Osteocyte (in vitro differentiated cells): Measurements from ENCODE around the gene SATB1. TPM values are rescaled to one million over a fixed set of nuclear protein-coding genes. Genes with fewer than 3 reads are reported as not detected.

Source experiments
- DNase-seq: peaks from one replicate; pipeline ENCODE4 v3.0.0; 2021; ENCODE audit warnings: mixed read lengths; ENCODE audit not compliant: unreplicated experiment; ENCODE audit errors: extremely low spot score
- H3K27ac Mint-ChIP-seq: one replicate; pipeline ENCODE4 v1.8.0; 2021; ENCODE audit warnings: mild to moderate bottlenecking, mixed read lengths; ENCODE audit not compliant: unreplicated experiment
- H3K27me3 Mint-ChIP-seq: one replicate; pipeline ENCODE4 v1.8.0; 2021; ENCODE audit warnings: mixed read lengths; ENCODE audit not compliant: unreplicated experiment
- H3K36me3 Mint-ChIP-seq: one replicate; pipeline ENCODE4 v1.8.0; 2021; ENCODE audit warnings: mixed read lengths; ENCODE audit not compliant: unreplicated experiment
- H3K4me1 Mint-ChIP-seq: one replicate; pipeline ENCODE4 v1.8.0; 2021; ENCODE audit warnings: mixed read lengths; ENCODE audit not compliant: unreplicated experiment
- H3K4me3 Mint-ChIP-seq: one replicate; pipeline ENCODE4 v1.8.0; 2021; ENCODE audit warnings: mild to moderate bottlenecking, moderate library complexity, mixed read lengths; ENCODE audit not compliant: unreplicated experiment
- H3K9me3 Mint-ChIP-seq: one replicate; pipeline ENCODE4 v1.8.0; 2021; ENCODE audit warnings: mixed read lengths; ENCODE audit not compliant: unreplicated experiment
- CTCF ChIP-seq: fragments of 200-600 bp; sonication (generic); IDR thresholded peaks from 2 replicates; pipeline ENCODE4 v1.5.0; 2021; ENCODE audit warnings: antibody characterized with exemption, mild to moderate bottlenecking, moderate library complexity
- total RNA-seq: library from RNA; stranded (reverse); gene quantifications from 2 replicates; pipeline ENCODE4 v1.2.1, GENCODE V29; 2021

SATB1 gene
- total RNA-seq, 1 donor from 2014 or later = 10.6 TPM

- no peaks in the 10 kb centered on the region for H3K9me3 Mint-ChIP-seq
- TF ChIP-seq CTCF = no peak
- DNase-seq = no peak
- H3K4me3 Mint-ChIP-seq = no peak overlapping the region
- H3K27me3 Mint-ChIP-seq = peaks cover 3% of the 10 kb centered on the region
- peaks cover 8% of the 10 kb centered on the region for H3K4me1 Mint-ChIP-seq
- no peak overlapping the region for H3K27ac Mint-ChIP-seq
- H3K36me3 Mint-ChIP-seq = no peaks in the 10 kb centered on the region
Observed at GRCh38 chr3:18370672-18371071, 54.5 kb downstream of the SATB1 start.

- Mint-ChIP-seq H3K36me3 (no peaks in the 10 kb centered on the region), H3K9me3 (no peaks in the 10 kb centered on the region), H3K4me3 (peak overlapping the region; percentile 61), H3K4me1 (peaks cover 8% of the 10 kb centered on the region), H3K27me3 (peaks cover 3% of the 10 kb centered on the region), H3K27ac (no peak overlapping the region)
- TF ChIP-seq CTCF = no peak
- DNase-seq = no peak
Observed at GRCh38 chr3:18369551-18370185, 55.5 kb downstream of the SATB1 start.

GRCh38 chr3:18366258-18366657 is 58.9 kb downstream of the SATB1 start:
- H3K4me1 Mint-ChIP-seq = peaks cover 8% of the 10 kb centered on the region
- H3K4me3 Mint-ChIP-seq = no peak overlapping the region
- no peak for DNase-seq
- H3K36me3 Mint-ChIP-seq = no peaks in the 10 kb centered on the region
- no peak overlapping the region for H3K27ac Mint-ChIP-seq
- H3K9me3 Mint-ChIP-seq = no peaks in the 10 kb centered on the region
- no peak for TF ChIP-seq CTCF
- no peaks in the 10 kb centered on the region for H3K27me3 Mint-ChIP-seq

- Mint-ChIP-seq H3K4me3 (no peak overlapping the region), H3K36me3 (peaks cover 2% of the 10 kb centered on the region), H3K9me3 (no peaks in the 10 kb centered on the region), H3K27ac (no peak overlapping the region), H3K4me1 (no peaks in the 10 kb centered on the region), H3K27me3 (no peaks in the 10 kb centered on the region)
- no peak for DNase-seq
- no peak for TF ChIP-seq CTCF
Observed at GRCh38 chr3:18363338-18363737, 61.8 kb downstream of the SATB1 start.

GRCh38 chr3:18357747-18358146 is 67.4 kb downstream of the SATB1 start:
- H3K27ac Mint-ChIP-seq = no peak overlapping the region
- peaks cover 2% of the 10 kb centered on the region for H3K36me3 Mint-ChIP-seq
- no peaks in the 10 kb centered on the region for H3K9me3 Mint-ChIP-seq
- no peak for DNase-seq
- H3K27me3 Mint-ChIP-seq = no peaks in the 10 kb centered on the region
- no peak overlapping the region for H3K4me3 Mint-ChIP-seq
- H3K4me1 Mint-ChIP-seq = peaks cover 18% of the 10 kb centered on the region
- no peak for TF ChIP-seq CTCF
